Muscle layer of duodenum (tissue), 2 donors: ENCODE measurements around the gene NAPB.

ENCODE experiments used
- H3K27ac ChIP-seq: one replicate; pipeline ENCODE4 v1.7.0; 2013; ENCODE audit warnings: mild to moderate bottlenecking, low read length
- H3K27me3 ChIP-seq: one replicate; pipeline ENCODE4 v1.7.0; 2013; ENCODE audit warnings: low read depth, mild to moderate bottlenecking, control low read depth, low read length
- H3K36me3 ChIP-seq, 2 donors: one replicate each; pipeline ENCODE4 v1.7.0; 2013; ENCODE audit warnings: low read length in 2 of 2, control low read depth in 1 of 2, mild to moderate bottlenecking in 1 of 2; ENCODE audit not compliant: insufficient read depth in 2 of 2, control insufficient read depth in 1 of 2
- H3K4me1 ChIP-seq, 2 donors: one replicate each; pipeline ENCODE4 v1.7.0; 2013; ENCODE audit warnings: low read length in 2 of 2, mild to moderate bottlenecking in 2 of 2, control low read depth in 1 of 2, moderate library complexity in 1 of 2; ENCODE audit not compliant: insufficient read depth in 2 of 2, control insufficient read depth in 1 of 2
- H3K4me3 ChIP-seq, 2 donors: one replicate each; pipeline ENCODE4 v1.7.0; 2013; ENCODE audit warnings: low read length in 2 of 2, low read depth in 1 of 2, mild to moderate bottlenecking in 1 of 2
- H3K9me3 ChIP-seq, 2 donors: one replicate each; pipeline ENCODE4 v1.7.0; 2013; ENCODE audit warnings: low read length in 2 of 2, control low read depth in 1 of 2, mild to moderate bottlenecking in 1 of 2; ENCODE audit not compliant: control insufficient read depth in 1 of 2
- donor health status: healthy.

Gene NAPB

GRCh38 chr20:23415555-23415954, 5.7 kb downstream of the NAPB start:
- Histone ChIP-seq H3K27ac (no peak overlapping the region), H3K4me3 (no peak overlapping the region), H3K36me3 (no peaks in the 10 kb centered on the region), H3K4me1 (peaks cover 0 to 48% of the 10 kb centered on the region in 2 donors), H3K9me3 (no peaks in the 10 kb centered on the region), H3K27me3 (no peaks in the 10 kb centered on the region)

GRCh38 chr20:23414526-23415188, 6.6 kb downstream of the NAPB start:
- peaks cover 0 to 46% of the 10 kb centered on the region in 2 donors for H3K4me1 ChIP-seq
- H3K4me3 ChIP-seq = no peak overlapping the region
- H3K9me3 ChIP-seq = no peaks in the 10 kb centered on the region
- no peak overlapping the region for H3K27ac ChIP-seq
- H3K36me3 ChIP-seq = no peaks in the 10 kb centered on the region
- no peaks in the 10 kb centered on the region for H3K27me3 ChIP-seq

- peaks cover 0 to 40% of the 10 kb centered on the region in 2 donors for H3K4me1 ChIP-seq
- H3K4me3 ChIP-seq = no peak overlapping the region
- H3K27me3 ChIP-seq = no peaks in the 10 kb centered on the region
- H3K27ac ChIP-seq = no peak overlapping the region
- no peaks in the 10 kb centered on the region for H3K9me3 ChIP-seq
- no peaks in the 10 kb centered on the region for H3K36me3 ChIP-seq
Measured at GRCh38 chr20:23413862-23414422, 7.3 kb downstream of the NAPB start.

- Histone ChIP-seq H3K4me3 (no peak overlapping the region), H3K27ac (no peak overlapping the region), H3K27me3 (no peaks in the 10 kb centered on the region), H3K4me1 (peaks cover 0 to 28% of the 10 kb centered on the region in 2 donors), H3K9me3 (no peaks in the 10 kb centered on the region), H3K36me3 (no peaks in the 10 kb centered on the region)
Measured at GRCh38 chr20:23412026-23412425, 9.3 kb downstream of the NAPB start.

- Histone ChIP-seq H3K27ac (no peak overlapping the region), H3K27me3 (no peaks in the 10 kb centered on the region), H3K4me1 (peaks cover 0 to 24% of the 10 kb centered on the region in 2 donors), H3K4me3 (no peak overlapping the region), H3K9me3 (no peaks in the 10 kb centered on the region), H3K36me3 (no peaks in the 10 kb centered on the region)
Measured at GRCh38 chr20:23410916-23411695, 10.2 kb downstream of the NAPB start.

GRCh38 chr20:23409800-23410199, 11.5 kb downstream of the NAPB start:
- Histone ChIP-seq H3K27ac (no peak overlapping the region), H3K4me1 (peaks cover 0 to 19% of the 10 kb centered on the region in 2 donors), H3K27me3 (no peaks in the 10 kb centered on the region), H3K36me3 (no peaks in the 10 kb centered on the region), H3K4me3 (no peak overlapping the region), H3K9me3 (no peaks in the 10 kb centered on the region)

- no peaks in the 10 kb centered on the region for H3K9me3 ChIP-seq
- no peak overlapping the region for H3K27ac ChIP-seq
- no peaks in the 10 kb centered on the region for H3K27me3 ChIP-seq
- peaks cover 0 to 23% of the 10 kb centered on the region in 2 donors for H3K4me1 ChIP-seq
- H3K4me3 ChIP-seq = no peak overlapping the region
- no peaks in the 10 kb centered on the region for H3K36me3 ChIP-seq
Measured at GRCh38 chr20:23408957-23409356, 12.3 kb downstream of the NAPB start.

GRCh38 chr20:23407781-23408464, 13.4 kb downstream of the NAPB start:
- H3K36me3 ChIP-seq = no peaks in the 10 kb centered on the region
- H3K9me3 ChIP-seq = no peaks in the 10 kb centered on the region
- no peaks in the 10 kb centered on the region for H3K27me3 ChIP-seq
- no peak overlapping the region for H3K27ac ChIP-seq
- H3K4me1 ChIP-seq = peaks cover 0 to 29% of the 10 kb centered on the region in 2 donors
- H3K4me3 ChIP-seq = no peak overlapping the region

GRCh38 chr20:23406880-23407279, 14.4 kb downstream of the NAPB start:
- Histone ChIP-seq H3K9me3 (no peaks in the 10 kb centered on the region), H3K27me3 (no peaks in the 10 kb centered on the region), H3K4me1 (peaks cover 0 to 24% of the 10 kb centered on the region in 2 donors), H3K27ac (no peak overlapping the region), H3K4me3 (no peak overlapping the region), H3K36me3 (no peaks in the 10 kb centered on the region)

GRCh38 chr20:23404196-23404595, 17.1 kb downstream of the NAPB start:
- Histone ChIP-seq H3K36me3 (no peaks in the 10 kb centered on the region), H3K27me3 (no peaks in the 10 kb centered on the region), H3K4me3 (no peak overlapping the region), H3K4me1 (peaks cover 0 to 13% of the 10 kb centered on the region in 2 donors), H3K9me3 (no peaks in the 10 kb centered on the region), H3K27ac (no peak overlapping the region)

GRCh38 chr20:23403751-23404150, 17.5 kb downstream of the NAPB start:
- Histone ChIP-seq H3K9me3 (no peaks in the 10 kb centered on the region), H3K4me1 (peaks cover 0 to 13% of the 10 kb centered on the region in 2 donors), H3K27me3 (no peaks in the 10 kb centered on the region), H3K36me3 (no peaks in the 10 kb centered on the region), H3K27ac (no peak overlapping the region), H3K4me3 (no peak overlapping the region)
